Subcutaneous adipose tissue (tissue), 4 donors: ENCODE data around the gene DFFA. TPM values are rescaled to one million over a fixed set of nuclear protein-coding genes. Genes with fewer than 3 reads are reported as not detected.

ENCODE experiments used
- total RNA-seq, 4 donors: library from RNA; depleted of rRNA; stranded (reverse); fragments of >200 nt; gene quantifications; one replicate each; pipeline ENCODE4 v1.1.0, GENCODE V29; 2016
- TF ChIP-seq, protein P1 (sequence below): fragments of 450-650 bp; IDR thresholded peaks from one replicate; pipeline ENCODE4 v1.5.1; 2016; ENCODE audit warnings: low read depth, mild to moderate bottlenecking, control low read depth, antibody characterized with exemption, moderate library complexity

The DFFA gene
- total RNA-seq, 4 donors from 2014 or later = 15.2 to 18.3 (median 15.4) TPM

DNA sequence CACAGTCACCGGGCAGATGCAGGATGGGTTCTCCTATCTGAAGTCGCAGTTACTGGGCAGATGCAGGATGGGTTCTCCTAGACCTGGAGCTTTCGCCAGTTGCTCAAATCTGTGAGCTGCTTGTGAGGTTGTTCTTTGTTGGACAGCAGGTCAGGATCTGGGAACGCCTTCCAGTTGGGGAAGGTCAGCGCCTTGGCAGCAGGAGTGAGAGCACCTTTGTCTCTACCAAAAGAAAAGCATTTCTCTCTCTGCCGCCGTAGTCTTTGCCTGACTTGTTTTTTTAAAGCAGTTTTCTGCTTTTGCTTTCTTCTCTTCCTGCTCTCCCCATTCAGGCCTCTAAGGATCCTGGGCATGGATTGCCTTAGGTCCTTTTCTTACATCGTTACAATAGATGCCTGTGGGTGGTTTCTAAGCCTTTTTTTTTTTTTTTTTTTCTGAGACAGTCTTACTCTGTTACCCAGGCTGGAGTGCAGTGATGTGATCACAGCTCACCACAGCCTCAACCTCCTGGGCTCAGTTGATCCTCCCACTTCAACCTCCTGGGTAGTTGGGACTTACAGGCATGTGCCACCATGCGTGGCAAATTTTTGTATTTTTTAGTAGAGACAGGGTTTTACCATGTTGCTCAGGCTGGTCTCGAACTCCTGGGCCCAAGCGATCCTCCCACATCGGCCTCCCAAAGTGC, 18.1 kb upstream of the DFFA start:
- TF ChIP-seq, protein P1, sequence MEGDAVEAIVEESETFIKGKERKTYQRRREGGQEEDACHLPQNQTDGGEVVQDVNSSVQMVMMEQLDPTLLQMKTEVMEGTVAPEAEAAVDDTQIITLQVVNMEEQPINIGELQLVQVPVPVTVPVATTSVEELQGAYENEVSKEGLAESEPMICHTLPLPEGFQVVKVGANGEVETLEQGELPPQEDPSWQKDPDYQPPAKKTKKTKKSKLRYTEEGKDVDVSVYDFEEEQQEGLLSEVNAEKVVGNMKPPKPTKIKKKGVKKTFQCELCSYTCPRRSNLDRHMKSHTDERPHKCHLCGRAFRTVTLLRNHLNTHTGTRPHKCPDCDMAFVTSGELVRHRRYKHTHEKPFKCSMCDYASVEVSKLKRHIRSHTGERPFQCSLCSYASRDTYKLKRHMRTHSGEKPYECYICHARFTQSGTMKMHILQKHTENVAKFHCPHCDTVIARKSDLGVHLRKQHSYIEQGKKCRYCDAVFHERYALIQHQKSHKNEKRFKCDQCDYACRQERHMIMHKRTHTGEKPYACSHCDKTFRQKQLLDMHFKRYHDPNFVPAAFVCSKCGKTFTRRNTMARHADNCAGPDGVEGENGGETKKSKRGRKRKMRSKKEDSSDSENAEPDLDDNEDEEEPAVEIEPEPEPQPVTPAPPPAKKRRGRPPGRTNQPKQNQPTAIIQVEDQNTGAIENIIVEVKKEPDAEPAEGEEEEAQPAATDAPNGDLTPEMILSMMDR = no peak

DNA sequence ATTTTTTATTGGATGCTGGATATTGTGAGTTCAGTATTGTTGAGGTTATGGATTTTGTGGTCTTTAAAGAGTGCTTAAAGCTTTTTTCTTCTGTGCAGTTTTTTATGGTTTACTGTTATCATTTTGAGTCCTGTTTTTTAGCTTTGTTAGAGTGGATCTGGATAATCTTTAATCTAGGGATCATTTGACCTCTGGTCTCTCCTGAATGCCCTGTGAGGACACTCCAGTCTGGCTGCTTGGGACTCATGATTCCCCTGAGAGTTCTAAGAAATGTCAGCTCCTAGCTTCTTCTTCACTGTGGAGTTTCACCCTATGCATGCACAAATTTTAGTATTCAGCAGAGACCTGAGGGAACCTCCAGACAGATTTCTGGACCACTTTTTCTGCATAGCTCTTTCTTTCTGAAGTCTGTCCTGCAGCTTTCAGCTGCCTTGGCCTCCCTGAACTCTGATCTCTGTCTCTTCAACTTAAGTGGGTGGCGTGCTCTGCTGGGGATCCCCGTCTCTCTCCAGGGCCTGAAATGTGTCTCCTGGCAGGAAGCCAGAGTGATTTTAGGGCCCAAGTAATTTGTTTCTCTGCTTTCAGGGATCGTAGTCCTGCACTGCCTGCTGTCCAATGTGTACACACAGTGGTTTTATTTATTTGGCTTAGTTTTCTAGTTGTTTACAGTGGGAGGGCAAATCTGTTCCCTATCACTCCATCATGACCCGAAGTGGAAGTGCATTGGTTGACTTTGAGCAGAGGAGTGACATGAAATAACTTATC, 17.1 kb upstream of the DFFA start:
- TF ChIP-seq, protein P1 = no peak

DNA sequence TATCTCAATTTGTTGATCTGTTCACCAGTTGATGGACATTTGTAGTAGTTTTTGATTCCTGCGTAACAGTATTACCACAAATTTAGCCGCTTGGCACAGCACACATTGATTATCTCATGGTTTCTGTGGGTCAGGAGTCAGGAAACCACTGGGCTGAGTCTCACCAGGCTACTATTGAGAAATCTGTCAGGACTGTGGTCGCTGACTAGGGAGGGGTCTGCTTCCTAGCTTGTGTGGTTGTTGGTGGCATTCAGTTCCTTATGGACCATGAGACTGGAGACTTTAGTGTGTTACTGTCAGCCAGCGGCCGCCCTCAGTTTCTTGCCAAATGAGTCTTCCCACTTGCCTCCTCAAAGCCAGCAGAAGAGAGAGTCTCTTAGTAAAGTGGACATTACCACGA, 12.2 kb upstream of the DFFA start:
- TF ChIP-seq, protein P1 = no peak

DNA sequence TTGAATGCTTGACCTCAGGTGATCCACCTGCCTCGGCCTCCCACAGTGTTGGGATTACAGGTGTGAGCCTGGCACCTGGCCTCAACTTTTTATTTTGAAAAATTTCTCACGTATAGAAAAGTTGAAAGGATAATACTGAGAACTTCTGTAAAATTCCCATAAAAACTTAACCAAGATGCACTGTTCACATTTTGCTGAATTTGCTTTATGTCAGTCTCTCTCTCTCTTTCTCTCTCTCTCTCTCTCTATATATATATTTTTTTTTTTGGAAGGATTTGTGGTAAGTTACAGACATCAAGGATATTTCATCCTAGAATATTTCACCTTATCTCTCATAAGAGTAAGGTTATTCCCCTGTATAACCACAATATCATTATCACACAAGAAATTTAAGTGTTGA, 8.3 kb upstream of the DFFA start:
- TF ChIP-seq, protein P1 = no peak

DNA sequence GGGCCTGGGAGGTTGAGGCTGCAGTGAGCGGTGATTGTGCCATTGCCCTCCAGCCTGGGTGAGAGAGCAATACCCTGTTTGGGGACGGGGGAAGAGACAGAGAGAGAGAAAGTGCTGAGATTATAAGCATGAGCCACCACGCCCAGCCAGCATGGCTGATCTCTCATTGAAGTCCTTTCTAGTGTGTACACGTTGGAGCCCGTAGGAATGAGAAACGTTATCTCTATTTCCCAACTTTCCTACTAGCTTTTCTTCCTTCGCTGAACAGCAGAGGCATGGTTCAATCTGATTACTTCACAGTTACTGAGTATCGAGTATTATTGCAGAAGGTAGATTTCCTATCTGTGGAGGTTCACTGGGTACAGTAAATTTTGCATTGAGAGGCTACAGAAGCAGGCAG, 7.0 kb upstream of the DFFA start:
- TF ChIP-seq, protein P1 = no peak

DNA sequence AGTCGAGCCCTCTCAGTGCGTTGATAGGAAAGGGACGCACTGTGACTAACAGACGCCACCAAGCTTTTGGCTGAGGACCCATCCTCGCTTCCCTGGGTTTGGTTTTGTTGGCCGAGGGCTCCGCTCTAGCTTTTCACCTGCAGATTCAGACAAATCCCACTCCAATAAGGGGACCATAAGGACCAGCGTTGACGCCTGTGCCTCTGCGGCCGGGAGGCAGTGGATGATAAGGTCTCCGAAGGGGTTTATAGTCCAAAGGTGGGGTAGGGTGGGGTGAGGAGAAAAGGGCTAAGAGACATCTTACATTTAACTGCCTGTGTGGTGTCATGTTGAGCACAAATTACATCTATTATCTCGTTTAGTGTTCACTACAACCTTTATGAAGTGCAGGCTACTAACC, 3.2 kb upstream of the DFFA start:
- TF ChIP-seq, protein P1 = no peak
